Measurements from ENCODE around the gene TRAK1.

The TRAK1 gene

DNA sequence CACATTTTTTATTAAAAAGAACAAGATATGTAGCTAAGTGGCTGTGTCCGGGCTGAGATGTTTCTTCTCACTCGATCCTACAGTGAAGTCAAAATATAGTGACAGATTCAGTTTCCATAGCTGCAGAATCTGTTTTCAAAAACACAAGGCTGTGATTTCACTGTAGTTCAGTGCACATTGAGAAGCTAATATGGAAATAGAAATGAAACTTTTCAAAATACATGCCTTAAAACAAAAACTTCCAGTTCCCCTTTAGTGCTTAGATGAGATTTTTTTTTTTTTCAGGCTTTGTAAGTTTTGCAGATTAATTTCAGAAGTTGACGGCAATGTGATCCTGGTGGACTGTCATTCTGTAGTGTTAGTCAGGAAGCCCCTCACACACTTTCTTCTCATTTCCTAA is 23.8 kb upstream of the TRAK1 start:
- DNase-seq: no peak

DNA sequence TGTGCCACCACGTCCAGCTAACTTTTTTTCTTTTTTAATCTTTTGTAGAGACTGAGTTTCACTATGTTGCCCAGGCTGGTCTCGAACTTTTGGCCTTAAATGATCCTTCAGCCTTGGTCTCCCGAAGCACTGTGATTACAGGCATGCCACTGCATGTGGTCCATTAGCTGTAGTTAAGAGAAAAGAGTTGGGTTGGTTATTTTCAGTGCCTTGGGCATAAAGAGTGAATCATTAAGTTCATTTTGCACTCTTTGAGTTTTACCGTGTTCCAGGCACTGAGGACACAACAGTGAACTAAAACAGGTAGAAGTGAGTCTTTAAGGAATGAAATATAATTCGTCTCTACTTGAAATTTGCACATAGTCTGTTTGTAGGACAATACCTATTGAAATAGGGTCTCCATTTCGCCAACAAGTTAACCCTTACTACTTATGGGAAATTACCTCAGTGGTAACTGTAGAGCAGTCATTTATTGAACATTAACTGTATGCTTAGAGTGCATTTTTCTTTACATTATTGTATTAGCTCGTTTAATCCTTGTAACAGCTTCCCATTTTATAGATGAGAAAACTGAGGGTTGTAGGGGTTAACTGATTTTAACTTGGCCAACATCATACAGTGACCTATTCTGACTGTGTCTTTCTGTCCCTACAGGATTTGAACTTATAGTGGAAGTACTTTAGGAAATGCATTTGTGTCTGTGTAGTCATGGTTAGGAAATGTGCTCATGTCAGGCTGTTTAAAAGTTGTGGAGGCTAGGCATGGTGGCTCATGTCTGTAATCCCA is 22.7 kb upstream of the TRAK1 start:
- no peak for DNase-seq

DNA sequence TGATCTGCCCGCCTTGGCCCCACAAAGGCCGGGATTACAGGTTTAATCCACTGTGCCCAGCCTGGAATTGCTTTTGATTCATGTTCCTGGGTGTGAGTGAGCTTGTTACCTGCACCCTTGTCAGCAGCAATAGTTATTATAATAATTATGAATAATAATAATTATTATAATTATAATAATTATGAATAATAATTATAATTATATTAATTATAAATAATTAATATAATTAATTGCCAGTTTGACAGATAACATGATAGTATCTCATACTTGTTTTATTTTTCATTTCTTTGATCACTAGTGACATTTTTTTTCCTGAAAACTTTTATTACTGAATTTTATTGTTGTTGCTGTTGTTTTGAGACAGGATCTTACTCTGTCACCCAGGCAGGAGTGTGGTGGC is 21.1 kb upstream of the TRAK1 start:
- no peak for DNase-seq

DNA sequence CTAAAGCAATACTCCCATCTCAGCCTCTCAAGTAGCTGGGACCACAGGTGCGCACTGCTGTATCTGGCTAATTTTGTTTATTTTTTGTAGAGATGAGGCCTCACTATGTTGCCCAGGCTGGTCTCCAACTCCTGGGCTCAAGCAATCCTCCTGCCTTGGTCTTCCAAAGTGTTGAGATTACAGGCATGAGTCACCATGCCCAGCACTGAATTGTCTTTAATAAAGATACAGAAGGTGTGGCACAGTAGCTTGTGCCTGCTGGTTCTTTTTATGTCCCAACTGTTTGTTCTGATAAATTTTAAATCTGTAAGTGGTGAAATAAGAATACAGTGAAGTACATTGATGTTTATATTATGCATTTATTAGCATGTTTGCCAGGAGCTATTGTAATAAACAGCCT is 20.6 kb upstream of the TRAK1 start:
- DNase-seq: no peak

DNA sequence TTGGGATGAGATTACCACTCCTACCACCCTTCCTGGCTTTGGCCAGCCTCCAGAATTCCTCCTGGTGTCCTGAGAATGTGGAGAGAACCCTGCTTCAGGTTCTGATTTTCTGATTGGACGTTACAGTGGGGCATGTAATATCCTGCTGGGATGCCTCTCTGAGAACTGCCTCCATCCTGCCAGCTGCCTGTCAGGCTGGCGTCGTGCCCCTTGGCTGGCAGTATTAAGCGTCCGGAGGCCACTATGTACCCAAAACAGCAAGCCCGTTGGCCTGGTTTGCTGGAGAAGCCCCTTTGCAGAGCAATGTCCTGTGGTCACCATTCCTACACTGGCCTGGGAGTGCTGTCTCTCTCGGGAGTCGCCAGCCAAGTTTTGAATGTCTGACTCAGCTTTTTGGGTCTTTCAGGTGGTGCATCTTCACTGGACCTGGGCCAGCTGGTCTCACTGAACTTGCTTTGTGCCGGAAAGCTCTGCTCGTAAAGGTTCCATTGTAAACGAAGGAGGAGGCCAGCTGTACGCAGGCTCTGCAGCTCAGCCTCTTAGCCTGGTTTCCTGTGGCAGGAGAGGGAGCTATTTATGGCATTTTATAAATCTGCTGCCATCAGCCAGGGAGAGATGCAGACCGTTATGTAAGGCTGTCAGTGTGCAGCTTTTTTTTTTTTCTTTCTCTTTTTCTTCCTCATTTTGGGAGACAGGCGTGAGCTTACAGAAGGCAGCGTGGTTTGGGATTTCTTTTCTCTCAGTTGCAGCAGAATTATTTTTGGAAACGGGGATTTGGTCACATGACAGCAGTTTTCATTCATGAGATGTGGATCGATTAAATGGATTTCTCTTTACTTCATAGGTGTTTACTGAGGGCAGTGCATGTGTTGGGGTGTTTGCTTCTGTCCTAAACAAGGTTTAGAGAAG is 19.0 kb upstream of the TRAK1 start:
- DNase-seq: peak in 13 of 14 donors; percentile 49 to 99 (median 79)

DNA sequence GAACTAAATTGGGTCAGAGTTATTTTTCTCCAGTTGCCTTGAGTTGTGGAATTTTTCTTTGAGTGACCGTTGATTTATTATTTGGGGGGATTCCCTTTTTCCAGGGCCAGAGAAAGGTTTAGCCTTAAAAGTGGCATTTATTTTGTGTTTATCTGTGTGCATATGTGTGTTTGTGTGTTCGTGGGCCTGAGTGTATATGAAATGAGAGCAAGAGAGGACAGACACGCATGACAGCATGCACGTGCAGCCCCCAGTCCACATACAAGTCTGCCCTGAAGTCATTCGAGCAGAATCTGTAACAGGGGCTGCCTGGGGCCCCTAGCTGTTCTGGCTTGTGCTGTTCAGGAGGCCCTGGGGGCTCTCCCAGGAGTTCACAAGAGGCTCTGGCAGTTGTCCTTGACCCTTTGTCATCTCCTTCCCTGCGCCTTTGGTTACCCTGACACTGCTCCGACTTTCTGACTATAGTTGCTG is 18.3 kb upstream of the TRAK1 start:
- DNase-seq: no peak

DNA sequence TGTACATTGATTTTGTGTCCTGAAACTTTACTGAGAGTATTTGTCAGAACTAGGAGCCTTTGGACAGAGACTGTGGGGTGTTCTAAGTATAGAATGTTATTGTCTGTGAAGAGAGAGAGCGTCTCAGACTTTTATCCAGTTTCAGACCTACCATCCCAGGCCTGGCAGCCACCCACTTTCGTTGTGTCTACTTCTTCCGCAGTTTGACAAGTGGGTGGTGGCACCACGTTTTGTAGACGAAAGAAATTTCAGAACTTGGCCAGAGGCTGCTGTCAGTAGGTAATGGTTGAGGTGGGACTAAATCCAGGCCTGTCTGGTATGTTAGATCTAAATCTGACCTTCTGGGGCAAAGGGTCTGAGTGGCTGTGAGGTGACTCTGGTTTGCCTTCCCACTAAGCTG is 13.4 kb upstream of the TRAK1 start:
- no peak for DNase-seq

DNA sequence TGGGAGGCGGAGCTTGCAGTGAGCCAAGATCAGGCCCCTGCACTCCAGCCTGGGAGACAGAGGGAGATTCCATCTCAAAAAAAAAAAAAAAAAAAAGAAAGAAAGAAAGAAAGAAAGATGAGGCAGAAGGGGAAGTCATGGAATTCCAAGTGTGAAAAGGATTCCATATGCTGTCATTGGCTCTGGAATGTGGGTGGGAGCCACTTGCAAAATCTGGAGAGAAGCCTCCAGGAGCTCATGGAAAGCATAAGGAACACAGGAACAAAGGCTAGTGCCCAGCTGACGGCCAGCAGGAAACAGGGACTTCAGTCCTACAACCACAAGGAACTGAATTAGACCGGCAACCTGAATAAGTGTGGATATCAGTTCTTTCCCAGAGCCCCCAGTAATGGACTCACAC is 12.5 kb upstream of the TRAK1 start:
- DNase-seq: no peak

DNA sequence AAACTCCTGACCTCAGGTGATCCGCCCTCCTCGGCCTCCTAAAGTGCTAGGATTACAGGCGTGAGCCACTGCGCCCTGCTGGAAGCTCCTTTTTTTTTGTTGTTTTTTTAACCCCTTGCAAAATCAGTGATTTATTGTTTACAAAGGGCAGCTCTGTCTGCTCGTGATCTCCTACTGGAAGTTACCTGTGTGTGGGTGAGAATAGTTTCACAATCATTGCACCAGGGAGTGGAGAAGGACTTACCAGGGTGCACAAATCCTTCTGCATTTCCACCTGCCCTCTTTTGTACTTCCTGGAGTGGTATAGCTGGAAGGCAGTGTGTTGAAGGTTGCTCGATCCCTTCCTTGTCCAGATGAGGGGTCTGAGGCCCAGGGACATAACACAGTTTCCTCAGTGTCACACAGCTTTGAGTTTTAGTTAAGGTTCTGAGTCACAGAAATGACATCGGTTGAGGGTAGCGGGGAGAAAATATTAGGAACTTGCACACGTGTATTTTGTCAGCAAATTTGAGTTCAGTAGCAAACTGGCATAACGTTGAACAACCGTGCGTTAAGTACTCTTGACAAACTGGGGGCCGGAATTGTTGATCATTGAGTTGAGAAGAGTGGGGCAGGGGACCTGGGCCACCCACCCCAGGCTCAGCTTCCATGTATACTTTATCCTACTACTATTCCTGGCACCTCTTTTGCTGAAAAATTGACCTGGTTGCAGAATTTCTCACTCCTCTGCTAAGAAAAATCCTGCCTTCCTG is 11.3 kb upstream of the TRAK1 start:
- peak in 1 of 14 donors; percentile 71 for DNase-seq

DNA sequence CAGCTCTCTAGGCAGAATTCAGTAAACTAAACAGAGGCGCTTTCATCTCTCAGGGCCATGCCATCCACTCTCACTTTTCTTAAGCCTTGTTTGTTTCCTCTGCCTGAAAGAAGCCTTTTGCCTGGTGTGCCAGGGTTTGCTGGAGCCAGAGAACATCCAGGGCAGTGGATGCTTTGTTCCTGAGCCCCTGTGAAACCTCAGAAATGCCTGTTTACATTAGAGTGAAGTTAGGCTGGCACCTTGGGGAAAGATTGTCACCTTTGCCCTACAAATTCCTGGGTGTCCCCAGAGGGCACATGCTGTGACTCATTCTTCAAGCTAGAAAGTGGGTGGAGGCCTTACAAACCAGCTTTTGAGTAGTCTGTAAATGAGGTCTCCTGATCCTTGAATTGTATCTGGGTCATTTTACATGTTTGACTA is 10.7 kb upstream of the TRAK1 start:
- DNase-seq: peak in 12 of 14 donors; percentile 21 to 76 (median 50)

DNA sequence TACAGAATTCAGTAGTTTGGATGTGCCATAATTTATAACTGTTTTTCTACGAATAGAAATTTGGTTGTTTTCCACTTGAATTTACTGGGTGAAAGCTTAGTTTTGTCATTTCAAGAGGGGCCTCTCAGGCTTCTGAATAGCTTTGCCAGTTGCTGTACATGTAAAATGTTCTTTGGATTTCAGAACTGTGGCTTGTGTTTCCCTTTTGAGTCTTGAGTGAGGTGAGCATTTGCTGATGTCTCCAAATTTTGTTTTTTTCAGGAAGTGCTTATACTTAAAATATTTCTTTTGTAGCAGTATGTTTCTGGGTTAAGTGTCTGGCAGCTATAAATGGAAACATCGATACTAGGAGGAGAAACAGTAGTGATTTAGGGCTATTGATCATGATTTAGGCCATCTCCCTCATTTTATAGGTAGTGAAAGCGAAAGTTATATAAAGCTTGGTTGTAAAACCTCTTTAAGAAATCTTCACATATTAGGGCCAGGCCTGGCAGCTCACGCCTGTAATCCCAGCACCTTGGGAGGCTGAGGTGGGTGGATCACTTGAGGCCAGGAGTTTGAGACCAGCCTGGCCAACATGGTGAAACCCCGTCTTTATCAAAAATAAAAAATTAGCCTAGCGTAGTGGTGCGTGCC is 9.2 kb upstream of the TRAK1 start:
- DNase-seq: no peak

DNA sequence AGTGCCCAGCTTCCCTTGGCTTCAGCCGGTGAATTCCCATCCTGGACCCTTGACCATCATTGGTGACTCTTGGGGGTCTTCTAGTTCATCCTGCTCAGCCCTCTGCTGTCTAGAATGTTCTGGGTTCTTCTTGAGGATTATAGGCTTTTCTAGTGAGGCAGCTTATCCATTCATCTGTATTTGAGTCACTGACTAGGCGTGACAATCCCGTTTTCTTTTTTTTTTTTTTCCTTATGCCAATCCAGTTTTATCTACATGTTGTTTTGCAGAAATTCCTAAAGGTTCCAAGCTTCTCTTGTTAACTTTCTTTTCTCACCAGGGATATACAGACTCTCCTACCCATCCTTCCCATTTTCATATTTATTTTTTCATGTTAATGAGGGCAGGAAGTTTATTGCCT is 6.6 kb upstream of the TRAK1 start:
- no peak for DNase-seq

DNA sequence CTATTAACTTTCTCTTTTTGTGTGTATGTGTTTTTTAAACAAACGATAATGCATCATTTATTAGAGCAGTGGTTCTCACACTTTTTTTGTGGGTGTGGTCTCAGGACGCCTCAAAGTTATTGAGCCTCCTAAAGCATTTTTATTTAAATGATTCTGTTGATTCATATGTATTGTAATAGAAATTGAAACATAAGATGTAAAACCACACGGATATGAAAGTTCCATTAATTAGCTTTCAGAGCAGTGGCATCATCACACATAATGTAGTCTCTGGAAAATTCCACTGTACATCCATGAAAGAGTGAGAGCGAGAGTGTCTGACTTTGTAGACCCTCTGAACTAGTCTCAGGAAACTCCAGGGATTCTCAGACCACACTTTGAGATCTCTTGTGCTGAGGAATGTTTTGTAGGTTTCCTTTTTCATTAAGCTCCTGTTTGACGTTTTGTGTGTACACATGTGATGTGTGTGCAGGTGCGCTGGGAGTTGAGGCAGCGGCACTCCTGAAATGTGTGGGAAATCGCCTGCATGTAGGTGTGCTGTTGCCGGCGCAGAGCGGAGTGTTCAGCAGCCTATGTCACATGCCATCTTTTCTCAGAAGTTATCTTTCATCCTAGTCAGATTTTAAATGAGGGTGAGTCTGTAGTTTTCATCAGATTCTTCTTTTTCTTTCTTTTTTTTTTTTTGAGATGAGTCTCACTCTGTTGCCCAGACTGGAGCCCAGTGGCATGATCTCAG is 5.3 kb upstream of the TRAK1 start:
- no peak for DNase-seq

DNA sequence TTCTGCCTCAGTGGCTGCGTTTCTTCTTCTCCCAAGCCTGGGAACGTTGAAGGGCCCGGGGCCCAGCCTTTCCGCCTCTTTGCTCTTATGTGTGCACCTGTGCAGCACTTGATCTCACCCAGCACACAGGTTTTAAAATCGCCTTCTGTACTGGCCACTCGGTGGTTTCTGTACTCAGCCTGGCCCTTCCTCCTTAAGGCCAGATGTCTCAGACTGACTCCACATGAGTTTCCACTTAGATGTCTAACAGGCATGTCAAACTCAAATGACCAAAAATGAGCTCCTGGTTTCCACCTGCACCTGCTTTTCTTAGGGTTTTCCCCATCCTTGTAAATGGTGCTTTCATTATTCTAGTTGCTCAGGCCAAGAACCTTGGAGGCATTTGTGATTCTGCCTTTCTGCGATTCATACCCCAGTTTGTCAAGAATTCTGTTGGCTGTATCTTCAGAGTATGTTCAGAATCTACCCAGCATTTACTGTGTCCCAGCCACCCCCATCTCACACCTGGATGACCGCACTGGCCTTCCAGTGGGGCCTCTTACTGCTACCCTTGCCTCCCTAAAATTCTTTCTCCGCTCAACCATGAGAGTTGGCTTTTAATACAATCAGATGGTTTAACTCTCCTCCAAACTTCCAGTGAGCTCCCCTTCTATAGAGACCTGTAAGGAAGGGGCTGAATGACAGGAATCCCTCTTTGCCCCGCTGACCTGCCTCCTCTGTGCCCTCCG is 2.2 kb upstream of the TRAK1 start:
- no peak for DNase-seq

DNA sequence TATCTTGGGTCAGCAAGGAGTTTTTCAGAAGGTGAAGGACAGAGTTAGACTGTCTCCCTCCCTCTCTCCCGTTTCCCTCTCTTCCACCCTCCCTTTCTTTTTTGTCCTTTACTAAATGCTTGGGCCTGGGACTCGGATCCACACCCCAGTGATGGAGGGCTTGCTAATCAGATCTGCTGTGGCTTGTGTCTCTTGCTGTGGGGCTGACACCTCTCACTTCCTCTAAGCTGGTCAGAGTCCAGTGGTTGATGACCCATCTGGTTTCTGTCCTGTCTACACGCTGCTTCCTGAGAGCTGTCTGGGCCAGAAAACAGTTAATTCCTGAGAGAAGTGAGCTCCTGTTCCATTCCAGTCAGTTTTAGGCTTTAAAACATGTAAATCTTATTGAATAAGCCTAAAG is 849 bp downstream of the TRAK1 start:
- no peak for DNase-seq

DNA sequence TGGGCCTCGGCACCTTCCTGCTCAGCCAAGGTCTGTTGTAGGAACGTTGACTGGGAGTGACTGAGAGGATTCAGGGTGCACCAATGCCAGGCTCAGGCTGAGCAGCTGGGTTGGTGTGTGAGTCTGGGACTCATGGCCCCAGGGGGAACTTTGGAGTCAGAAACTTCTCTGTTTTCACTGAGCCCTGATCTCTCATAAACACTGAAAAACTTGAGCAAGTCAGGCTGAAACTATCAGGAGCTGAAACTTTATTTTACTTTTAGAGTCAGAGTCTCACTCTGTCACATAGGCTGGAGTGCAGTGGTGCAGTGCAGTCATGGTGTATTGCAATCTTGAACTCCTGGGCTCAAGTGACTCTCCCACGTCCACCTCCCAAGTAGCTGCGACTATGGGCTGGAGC is 3.0 kb downstream of the TRAK1 start:
- DNase-seq: no peak

DNA sequence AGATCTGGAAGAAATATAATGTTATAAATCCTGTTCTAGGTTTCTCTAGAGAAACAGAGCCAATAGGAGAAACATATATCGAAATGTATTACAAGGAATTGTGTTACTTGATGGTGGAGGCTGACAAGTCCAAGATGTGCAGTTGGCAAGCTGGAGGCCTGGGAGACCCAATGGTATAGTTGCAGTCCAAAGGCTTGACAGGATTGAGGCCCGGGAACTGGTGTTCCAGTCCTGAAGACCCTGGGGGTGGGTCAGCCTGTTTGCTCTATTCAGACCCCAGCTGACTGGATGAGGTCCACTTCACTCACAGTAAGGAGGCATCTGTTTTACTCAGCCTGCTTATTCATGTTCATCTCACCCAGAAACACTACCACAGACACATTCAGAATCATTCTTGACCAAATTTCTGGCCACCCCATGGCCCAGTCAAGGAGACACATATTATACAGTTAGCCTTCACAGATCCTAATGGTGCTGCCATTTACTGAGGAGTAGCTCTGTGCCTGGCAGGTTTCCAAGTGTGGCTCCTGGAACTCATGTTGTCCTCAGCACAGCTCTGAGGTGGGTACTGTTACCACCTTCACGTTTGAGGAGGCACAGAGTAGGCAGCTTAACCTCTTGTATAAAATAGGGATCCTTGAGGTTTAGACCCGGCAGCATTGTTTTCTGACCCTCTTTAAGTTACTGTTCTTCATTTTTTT is 3.7 kb downstream of the TRAK1 start:
- no peak for DNase-seq

DNA sequence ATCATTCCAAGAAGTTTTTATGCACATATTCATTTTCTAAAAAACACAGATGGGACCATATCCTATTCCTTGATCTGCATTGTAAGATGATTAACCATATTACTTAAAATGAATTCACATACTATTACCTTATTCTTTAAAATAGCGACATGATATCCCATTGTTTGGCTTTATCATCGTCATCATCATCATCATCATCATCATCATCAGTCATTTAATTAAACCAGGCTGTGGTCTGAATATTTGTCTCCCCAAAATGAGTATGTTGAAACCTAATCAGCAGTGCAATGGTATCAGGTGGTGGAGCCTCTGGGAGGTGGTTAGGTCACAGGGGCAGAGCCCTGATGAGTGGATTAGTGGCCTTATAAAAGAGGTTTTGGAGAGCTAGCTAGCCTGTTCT is 4.4 kb downstream of the TRAK1 start:
- DNase-seq: no peak

DNA sequence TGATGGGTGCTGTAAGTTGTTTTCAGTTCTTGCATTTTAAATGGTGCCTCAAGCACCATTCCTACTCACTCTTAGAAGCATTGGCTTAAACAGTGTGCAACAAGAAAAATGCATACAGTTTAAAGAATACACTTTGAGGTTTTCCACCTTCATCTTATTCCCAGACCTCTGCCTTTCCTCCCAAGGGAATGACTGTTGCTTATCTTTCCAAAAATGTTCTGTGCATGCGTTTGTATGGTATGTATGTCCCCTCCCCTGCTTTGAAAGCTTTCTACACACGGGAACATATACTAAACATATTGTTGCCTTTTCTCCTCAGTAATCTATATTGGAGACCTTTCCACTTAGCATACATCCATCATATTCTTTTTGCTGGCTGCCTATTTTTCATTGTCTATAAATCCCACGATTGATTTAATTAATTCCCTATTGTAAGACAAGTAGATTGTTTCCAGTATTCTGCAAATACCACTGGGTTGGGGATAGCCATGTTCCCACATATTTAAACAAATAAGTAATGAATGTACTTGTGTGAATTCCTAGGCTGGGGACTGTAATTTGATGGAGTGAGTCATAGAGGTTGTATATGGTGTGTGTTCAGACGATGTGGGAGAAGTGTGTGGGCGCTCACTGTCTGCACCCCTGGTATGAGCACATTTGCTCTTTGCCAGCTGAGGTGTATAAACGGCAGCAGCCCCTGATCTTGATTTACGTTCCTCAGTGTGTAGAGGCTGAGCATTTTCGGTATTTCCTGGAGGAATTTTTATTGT is 5.8 kb downstream of the TRAK1 start:
- DNase-seq: no peak

DNA sequence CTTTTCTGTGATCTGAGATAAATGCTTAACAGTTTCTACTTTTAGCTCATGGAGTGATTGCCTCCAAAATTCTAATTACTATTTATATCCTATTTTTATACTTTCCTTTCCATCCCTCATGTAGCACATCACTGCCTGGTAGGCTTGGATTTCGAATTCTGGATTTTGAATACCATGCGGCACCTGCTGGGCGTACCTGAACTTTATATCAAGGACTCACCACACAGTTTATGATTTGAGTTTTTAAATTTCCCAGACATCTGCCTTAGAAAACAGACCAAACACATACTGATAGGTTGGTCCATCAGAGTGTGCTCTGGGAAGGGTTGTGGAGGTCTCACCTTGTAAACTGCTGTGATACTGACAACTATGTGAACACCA is 6.4 kb downstream of the TRAK1 start:
- DNase-seq: no peak

Measured in C1 segment of cervical spinal cord (tissue), 14 donors.